Lower leg skin (tissue), 4 donors: ENCODE measurements around the gene CLSTN1. TPM values are rescaled to one million over a fixed set of nuclear protein-coding genes. Genes with fewer than 3 reads are reported as not detected.

Source experiments
- DNase-seq, 2 donors: peaks; one replicate each; pipeline ENCODE4 v3.0.0-alpha.2; 2019; ENCODE audit warnings: low spot score in 2 of 2
- H3K4me3 ChIP-seq: fragments of 200-600 bp; sonication (generic); 2 replicates; pipeline ENCODE4 v1.5.1; 2017; ENCODE audit warnings: mild to moderate bottlenecking, low read depth; ENCODE audit not compliant: poor library complexity, severe bottlenecking
- POLR2A ChIP-seq, 2 donors: fragments of 450-650 bp; IDR thresholded peaks; one replicate each; pipeline ENCODE4 v1.6.1; 2016 to 2017; ENCODE audit warnings: antibody characterized with exemption in 2 of 2, mild to moderate bottlenecking in 1 of 2, moderate library complexity in 1 of 2
- WGBS, 2 donors: methylation state at CpG; one replicate each; pipeline ENCODE4 v1.1.5; 2018; 5-methylcytosine and 5-hydroxymethylcytosine counted together
- intact Hi-C: fragments of 100-400 bp; cut with DNase I; formaldehyde crosslinking; loops from one replicate; pipeline ENCODE4 v1.15.0; 2023; ENCODE audit warnings: low total_unique reads
- total RNA-seq, 4 donors: library from RNA; depleted of rRNA; stranded (reverse); fragments of >200 nt; gene quantifications; one replicate each; pipeline ENCODE4 v1.1.0, GENCODE V29; 2016
- TF ChIP-seq, protein P1 (sequence below), 3 donors: fragments of 450-650 bp; IDR thresholded peaks; one replicate each; pipeline ENCODE4 v1.5.1; 2016; ENCODE audit warnings: antibody characterized with exemption in 3 of 3, mild to moderate bottlenecking in 3 of 3, moderate library complexity in 2 of 3

CLSTN1 gene
- total RNA-seq, 4 donors from 2014 or later = 116 to 174 (median 150) TPM

DNA sequence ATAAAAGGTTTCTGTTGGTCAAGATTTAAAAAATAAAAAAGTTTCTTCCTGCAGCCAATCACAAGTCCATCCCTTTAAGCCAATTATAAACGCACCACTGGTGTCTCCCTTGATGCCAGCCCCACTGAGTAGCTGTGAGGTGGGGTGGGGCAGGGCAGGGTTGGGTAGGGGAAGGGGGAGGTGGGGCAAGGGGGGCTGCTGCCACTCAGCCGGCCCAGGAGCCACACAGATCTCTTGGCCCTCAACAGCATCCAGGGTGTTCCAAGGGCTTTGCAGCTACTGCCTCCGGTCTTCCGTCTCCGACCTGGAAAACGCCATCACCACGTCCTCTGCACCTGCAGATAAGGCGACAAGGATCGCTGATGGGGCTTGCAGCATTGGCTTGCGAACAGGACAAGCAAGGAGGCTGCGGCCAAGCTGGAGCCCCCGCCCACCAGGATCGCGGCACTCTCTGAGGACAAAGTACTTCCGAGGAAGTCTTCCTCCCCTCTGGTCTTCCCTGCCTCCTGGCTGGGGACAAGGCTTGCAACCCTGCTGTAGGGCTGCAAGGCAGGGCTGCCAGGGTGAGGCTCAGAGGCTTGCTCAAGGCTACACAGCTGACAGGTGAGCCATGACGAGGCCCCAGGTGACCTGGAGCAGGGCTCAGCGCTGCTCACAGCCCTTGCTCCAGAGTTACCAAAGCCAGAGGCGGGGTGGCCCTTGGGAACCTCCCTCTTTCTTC, 26.8 kb upstream of the CLSTN1 start:
- intact Hi-C loops = no loop called here
- no peak for TF ChIP-seq POLR2A (IDR thresholded peaks at IDR 0.05)
- TF ChIP-seq, protein P1, sequence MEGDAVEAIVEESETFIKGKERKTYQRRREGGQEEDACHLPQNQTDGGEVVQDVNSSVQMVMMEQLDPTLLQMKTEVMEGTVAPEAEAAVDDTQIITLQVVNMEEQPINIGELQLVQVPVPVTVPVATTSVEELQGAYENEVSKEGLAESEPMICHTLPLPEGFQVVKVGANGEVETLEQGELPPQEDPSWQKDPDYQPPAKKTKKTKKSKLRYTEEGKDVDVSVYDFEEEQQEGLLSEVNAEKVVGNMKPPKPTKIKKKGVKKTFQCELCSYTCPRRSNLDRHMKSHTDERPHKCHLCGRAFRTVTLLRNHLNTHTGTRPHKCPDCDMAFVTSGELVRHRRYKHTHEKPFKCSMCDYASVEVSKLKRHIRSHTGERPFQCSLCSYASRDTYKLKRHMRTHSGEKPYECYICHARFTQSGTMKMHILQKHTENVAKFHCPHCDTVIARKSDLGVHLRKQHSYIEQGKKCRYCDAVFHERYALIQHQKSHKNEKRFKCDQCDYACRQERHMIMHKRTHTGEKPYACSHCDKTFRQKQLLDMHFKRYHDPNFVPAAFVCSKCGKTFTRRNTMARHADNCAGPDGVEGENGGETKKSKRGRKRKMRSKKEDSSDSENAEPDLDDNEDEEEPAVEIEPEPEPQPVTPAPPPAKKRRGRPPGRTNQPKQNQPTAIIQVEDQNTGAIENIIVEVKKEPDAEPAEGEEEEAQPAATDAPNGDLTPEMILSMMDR (IDR thresholded peaks at IDR 0.05) = no peak
- 68 to 69% methylated on average over 7 to 15 of the region's 18 CpGs for WGBS, 2 donors
- no peak overlapping the region for H3K4me3 ChIP-seq
- DNase-seq = no peak

DNA sequence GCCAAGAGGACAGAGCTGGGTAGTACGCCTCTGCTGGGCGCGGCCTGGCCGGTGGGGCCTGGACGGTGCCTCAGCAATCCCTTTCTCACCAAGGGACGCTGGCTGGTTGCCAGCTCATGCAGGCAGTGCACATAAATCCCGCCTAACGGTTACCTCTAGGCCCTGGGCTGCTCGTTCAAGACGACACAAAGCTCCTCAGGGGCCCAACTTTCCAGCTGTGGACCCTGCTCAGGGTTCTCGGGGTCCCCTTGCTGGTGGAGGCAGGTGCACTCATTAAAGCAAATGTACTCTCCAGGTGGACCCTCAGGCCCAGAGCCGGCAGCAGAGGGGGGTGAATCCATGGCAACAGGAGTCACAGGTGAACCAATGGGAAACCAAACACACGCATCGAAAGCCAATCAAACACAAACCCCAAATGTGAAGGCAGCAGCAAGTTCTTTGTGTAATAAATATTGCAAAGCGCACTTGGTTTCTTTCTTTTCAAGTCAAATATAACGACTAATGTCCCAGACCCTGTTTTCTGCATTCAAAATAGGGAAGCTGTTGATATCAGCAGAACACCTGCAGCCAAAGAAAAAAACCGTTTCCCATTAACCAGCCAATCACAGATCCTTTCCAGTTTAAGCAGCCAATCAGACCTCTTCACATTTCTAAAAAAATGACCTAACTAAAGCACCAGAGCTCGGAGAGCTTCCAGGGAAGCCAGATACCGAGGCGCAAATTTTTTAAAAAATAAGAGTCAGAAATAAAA, 26.1 kb upstream of the CLSTN1 start:
- intact Hi-C loops = no loop called here
- no peak for DNase-seq
- no peak for TF ChIP-seq POLR2A (IDR thresholded peaks at IDR 0.05)
- TF ChIP-seq, protein P1 (IDR thresholded peaks at IDR 0.05) = no peak
- WGBS, 2 donors = 83 to 88% methylated on average over 20 of the region's 20 CpGs
- H3K4me3 ChIP-seq = no peak overlapping the region

DNA sequence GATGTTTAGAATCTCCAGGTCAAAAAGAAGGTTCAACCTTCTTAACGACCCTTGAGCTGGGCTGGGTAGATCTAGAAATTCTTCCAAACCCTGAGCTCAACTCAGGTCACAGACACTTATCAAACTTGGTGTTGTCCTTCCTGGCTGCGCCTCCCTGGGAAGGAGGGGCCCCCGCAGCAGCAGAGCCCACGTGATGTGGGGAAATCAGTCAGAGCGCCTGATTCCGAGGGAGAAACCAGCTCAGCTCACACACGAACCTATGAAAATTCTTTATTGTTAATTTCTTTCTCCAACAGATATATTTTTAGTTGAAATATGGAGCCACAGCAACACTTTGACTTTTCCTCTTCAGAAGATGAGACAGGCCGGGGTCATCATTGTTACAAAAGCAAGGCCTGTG, 24.3 kb upstream of the CLSTN1 start:
- intact Hi-C loops = no loop called here
- no peak for TF ChIP-seq POLR2A (IDR thresholded peaks at IDR 0.05)
- TF ChIP-seq, protein P1 (IDR thresholded peaks at IDR 0.05) = no peak
- no peak for DNase-seq
- 68 to 71% methylated on average over 8 of the region's 8 CpGs for WGBS, 2 donors
- no peak overlapping the region for H3K4me3 ChIP-seq

DNA sequence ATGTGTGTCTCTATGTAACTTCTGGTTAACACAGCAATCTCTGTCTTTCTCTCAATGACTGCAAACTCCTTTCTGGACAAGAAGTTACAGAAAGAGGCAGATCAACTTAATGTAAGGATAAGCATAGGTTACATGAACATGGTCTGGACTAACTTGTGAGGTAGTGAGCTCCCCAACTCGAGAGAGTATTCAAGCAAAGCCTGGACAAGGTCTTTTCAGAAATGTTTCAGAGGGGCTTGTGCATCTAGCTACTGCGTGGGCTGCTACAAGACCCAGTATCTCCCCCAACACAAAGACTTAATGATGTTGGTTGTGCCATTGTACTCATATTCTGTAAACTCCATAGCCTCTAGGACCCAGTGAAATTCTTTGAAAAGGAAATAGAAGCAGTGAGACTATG, 23.5 kb upstream of the CLSTN1 start:
- intact Hi-C loops = no loop called here
- DNase-seq = no peak
- H3K4me3 ChIP-seq = no peak overlapping the region
- TF ChIP-seq POLR2A (IDR thresholded peaks at IDR 0.05) = no peak
- TF ChIP-seq, protein P1 (IDR thresholded peaks at IDR 0.05) = no peak
- 86 to 93% methylated on average over 2 of the region's 2 CpGs for WGBS, 2 donors

DNA sequence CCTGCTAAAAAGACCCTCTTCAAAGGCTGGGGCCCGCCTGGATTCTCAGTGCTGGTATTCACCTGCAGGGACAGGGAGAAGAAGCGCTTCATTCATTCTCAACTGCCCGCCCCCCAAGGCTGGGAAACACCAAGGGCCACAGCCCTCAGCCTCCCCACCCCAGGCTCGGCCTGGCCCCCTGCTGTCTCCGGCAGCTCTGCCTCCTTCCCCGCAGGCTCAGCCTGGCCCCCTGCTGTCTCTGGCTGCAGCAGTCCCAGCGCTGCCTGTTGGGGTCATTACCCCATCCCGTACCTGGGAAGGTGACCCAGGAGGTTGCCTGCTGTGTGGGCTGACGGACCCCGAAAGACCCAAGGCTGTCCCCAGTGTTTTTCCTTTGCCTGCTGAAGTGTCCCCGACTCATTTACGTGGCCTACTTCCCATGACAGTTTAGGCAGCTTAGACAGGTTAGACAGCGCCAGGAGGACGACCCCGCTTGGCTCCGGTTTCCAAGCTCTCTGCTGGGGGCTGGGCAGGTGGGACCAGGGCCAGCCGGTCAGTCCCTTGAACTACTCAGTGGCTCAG, 22.9 kb upstream of the CLSTN1 start:
- 89% methylated on average over 13 to 16 of the region's 17 CpGs for WGBS, 2 donors
- no peak for DNase-seq
- intact Hi-C loops = no loop called here
- TF ChIP-seq, protein P1 (IDR thresholded peaks at IDR 0.05) = no peak
- no peak for TF ChIP-seq POLR2A (IDR thresholded peaks at IDR 0.05)
- no peak overlapping the region for H3K4me3 ChIP-seq
